ENCODE results near the gene DUSP5. TPM values are rescaled to one million over a fixed set of nuclear protein-coding genes. Genes with fewer than 3 reads are reported as not detected.

Gene DUSP5
- total RNA-seq, 1 experiment from 2014 or later = 137 TPM

GRCh38 chr10:110488940-110489339 is 8.8 kb upstream of the DUSP5 start:
- Histone ChIP-seq H3K79me2 (ENCODE audit: insufficient read depth, low read length) (no peaks in the 10 kb centered on the region), H3K27ac (ENCODE audit: low read depth, low read length) (no peak overlapping the region), H3K36me3 (ENCODE audit: control insufficient read depth in 1 of 2, insufficient read depth in 2 of 2, low read length in 2 of 2) (no peaks in the 10 kb centered on the region), H2AFZ (ENCODE audit: low read depth, low read length, poor library complexity, severe bottlenecking) (no peak overlapping the region), H3K4me2 (ENCODE audit: low read length) (no peak overlapping the region), H3K4me1 (ENCODE audit: control insufficient read depth in 1 of 2, insufficient read depth in 2 of 2, low read length in 2 of 2) (peaks cover 10 to 36% of the 10 kb centered on the region in 2 experiments), H3K9me2 (ENCODE audit: insufficient read depth) (no peaks in the 10 kb centered on the region), H3K9me3 (ENCODE audit: control insufficient read depth in 1 of 2, insufficient read depth in 1 of 2, low read depth in 1 of 2, low read length in 2 of 2) (no peaks in the 10 kb centered on the region), H3K4me3 (replicated peaks in 1 of 2; ENCODE audit: low read depth in 1 of 2, low read length in 2 of 2) (no peak overlapping the region), H4K20me1 (ENCODE audit: insufficient read depth) (no peaks in the 10 kb centered on the region), H3K9ac (ENCODE audit: low read length) (no peak overlapping the region), H3K27me3 (ENCODE audit: insufficient read depth, low read length) (no peaks in the 10 kb centered on the region)
- intact Hi-C loops (cut with micrococcal nuclease) = no loop called here
- CTCF ChIA-PET = no interaction called here
- RAD21 ChIA-PET (ENCODE audit: low non-redundant PET in 1 of 2, low total read pairs in 2 of 2, uncharacterized antibody in 2 of 2, unreplicated experiment in 2 of 2) = no interaction called here
- DNase-seq (ENCODE audit: low read depth, low spot score) = no peak
- ATAC-seq = no peak
- POLR2A ChIA-PET = no interaction called here
- no peak for TF ChIP-seq ZNF274 (IDR thresholded peaks at IDR 0.05; ENCODE audit: low read depth, low read length)
- TF ChIP-seq CEBPB (IDR thresholded peaks at IDR 0.05; ENCODE audit: low read depth) = no peak
- no peak for TF ChIP-seq FOSL1 (IDR thresholded peaks at IDR 0.05; ENCODE audit: low read depth)
- no peak for TF ChIP-seq SRF (IDR thresholded peaks at IDR 0.05; ENCODE audit: low read depth)
- no peak for TF ChIP-seq POLR2AphosphoS5 (IDR thresholded peaks at IDR 0.05; ENCODE audit: low read depth, low read length)
- no peak for TF ChIP-seq ATF3 (IDR thresholded peaks at IDR 0.05)
- TF ChIP-seq TCF7L2 (IDR thresholded peaks at IDR 0.05; ENCODE audit: borderline replicate concordance, extremely low read depth, insufficient read depth, insufficient read length) = no peak
- no peak for TF ChIP-seq SIN3A (IDR thresholded peaks at IDR 0.05; ENCODE audit: low read depth)
- no TSS peak for BruUV-seq (replicated peaks)

- ChIA-PET CTCF (no interaction called here), RAD21 (ENCODE audit: low non-redundant PET in 1 of 2, low total read pairs in 2 of 2, uncharacterized antibody in 2 of 2, unreplicated experiment in 2 of 2) (no interaction called here), POLR2A (interaction anchor here (1.2 to 24.1 kb wide), 2 partner anchors 14 to 84 kb away, joined by 3 to 438 read pairs; no protein-coding TSS in a partner anchor)
- Histone ChIP-seq H3K27ac (ENCODE audit: low read depth, low read length) (no peak overlapping the region), H3K9ac (ENCODE audit: low read length) (no peak overlapping the region), H3K4me3 (replicated peaks in 1 of 2; ENCODE audit: low read depth in 1 of 2, low read length in 2 of 2) (no peak overlapping the region), H3K4me1 (ENCODE audit: control insufficient read depth in 1 of 2, insufficient read depth in 2 of 2, low read length in 2 of 2) (peaks cover 19 to 51% of the 10 kb centered on the region in 2 experiments), H3K36me3 (ENCODE audit: control insufficient read depth in 1 of 2, insufficient read depth in 2 of 2, low read length in 2 of 2) (no peaks in the 10 kb centered on the region), H3K79me2 (ENCODE audit: insufficient read depth, low read length) (peaks cover 2% of the 10 kb centered on the region), H2AFZ (ENCODE audit: low read depth, low read length, poor library complexity, severe bottlenecking) (no peak overlapping the region), H4K20me1 (ENCODE audit: insufficient read depth) (no peaks in the 10 kb centered on the region), H3K4me2 (ENCODE audit: low read length) (no peak overlapping the region), H3K9me2 (ENCODE audit: insufficient read depth) (no peaks in the 10 kb centered on the region), H3K9me3 (ENCODE audit: control insufficient read depth in 1 of 2, insufficient read depth in 1 of 2, low read depth in 1 of 2, low read length in 2 of 2) (no peaks in the 10 kb centered on the region), H3K27me3 (ENCODE audit: insufficient read depth, low read length) (no peaks in the 10 kb centered on the region)
- DNase-seq (ENCODE audit: low read depth, low spot score) (no peak), ATAC-seq (no peak)
- BruUV-seq (replicated peaks) = no TSS peak
- TF ChIP-seq CTCF (IDR thresholded peaks at IDR 0.05 in 2 of 3, conservative IDR thresholded peaks at IDR 0.05 in 1 of 3; ENCODE audit: borderline replicate concordance in 1 of 3, insufficient read depth in 1 of 3, low read depth in 2 of 3, low read length in 2 of 3) (no peak), JUND (IDR thresholded peaks at IDR 0.05) (no peak), REST (IDR thresholded peaks at IDR 0.05; ENCODE audit: low read depth) (no peak), FOSL1 (IDR thresholded peaks at IDR 0.05; ENCODE audit: low read depth) (no peak), EZH2 (IDR thresholded peaks at IDR 0.05) (no peak), RAD21 (IDR thresholded peaks at IDR 0.05; ENCODE audit: low read depth) (no peak), ZNF274 (IDR thresholded peaks at IDR 0.05; ENCODE audit: low read depth, low read length) (no peak), YY1 (IDR thresholded peaks at IDR 0.05; ENCODE audit: extremely low read depth, insufficient replicate concordance, low read depth, low read length) (no peak), TCF7L2 (IDR thresholded peaks at IDR 0.05; ENCODE audit: borderline replicate concordance, extremely low read depth, insufficient read depth, insufficient read length) (no peak), SRF (IDR thresholded peaks at IDR 0.05; ENCODE audit: low read depth) (no peak), ZFX (IDR thresholded peaks at IDR 0.05) (no peak)
- intact Hi-C loops (cut with micrococcal nuclease) = no loop called here
Measured at GRCh38 chr10:110490640-110491039, 7.1 kb upstream of the DUSP5 start.

Measured in HCT116 (cell line).